Astrocyte of the spinal cord (primary cell): Measurements from ENCODE around the gene EFCAB8.
A peak's percentile ranks its signal among the peaks of the same experiment; 100 is the strongest.

Source experiments
- DNase-seq: peaks from one replicate; pipeline ENCODE4 v3.0.0; 2011; ENCODE audit warnings: low read depth, low spot score
- H3K4me3 ChIP-seq: 2 replicates; pipeline ENCODE4 v1.5.1; 2011; ENCODE audit warnings: low read depth, mild to moderate bottlenecking, low read length, moderate library complexity
- CTCF ChIP-seq: IDR thresholded peaks from 2 replicates; pipeline ENCODE4 v1.5.1; 2012; ENCODE audit warnings: low read depth, mild to moderate bottlenecking, low read length, inconsistent platforms
- in situ Hi-C: cut with HindIII; loops from 2 replicates; pipeline ENCODE4 v1.10.0; 2017; ENCODE audit warnings: low sequenced_read_pairs

Gene EFCAB8

GRCh38 chr20:33005132-33005566, 146.4 kb downstream of the EFCAB8 start:
- in situ Hi-C loops: no loop called here
- DNase-seq: peak; percentile 3
- TF ChIP-seq CTCF: peak; percentile 23
- no peak overlapping the region for H3K4me3 ChIP-seq

GRCh38 chr20:33005908-33006775, 147.4 kb downstream of the EFCAB8 start:
- TF ChIP-seq CTCF: no peak
- in situ Hi-C loops: no loop called here
- DNase-seq: no peak
- no peak overlapping the region for H3K4me3 ChIP-seq

GRCh38 chr20:33006776-33007375, 148.2 kb downstream of the EFCAB8 start:
- no peak for DNase-seq
- TF ChIP-seq CTCF: no peak
- in situ Hi-C loops: no loop called here
- H3K4me3 ChIP-seq: no peak overlapping the region

- H3K4me3 ChIP-seq: no peak within 1 kb of the TSS
- TF ChIP-seq CTCF: no peak
- in situ Hi-C loops: no loop called here
- no peak for DNase-seq
Observed at GRCh38 chr20:33007376-33008335, 148.9 kb downstream of the EFCAB8 start, which contains the start of gene BPIFB2. Gene BPIFB2, plus strand, starts transcription at chr20:33007704. Its CDS starts 871 bp downstream, at chr20:33008575.

GRCh38 chr20:33008336-33009213, 149.9 kb downstream of the EFCAB8 start:
- H3K4me3 ChIP-seq: no peak overlapping the region
- DNase-seq: no peak
- in situ Hi-C loops: no loop called here
- TF ChIP-seq CTCF: no peak
